ENCODE data around the gene SMCO4.
A peak's percentile ranks its signal among the peaks of the same experiment; 100 is the strongest.
"Not testable (repeated sequence)": the region's sequence is repeated elsewhere in the genome, so short reads cannot be mapped to it uniquely, and the experiment has no call there.

The SMCO4 gene, protein sequence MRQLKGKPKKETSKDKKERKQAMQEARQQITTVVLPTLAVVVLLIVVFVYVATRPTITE

DNA sequence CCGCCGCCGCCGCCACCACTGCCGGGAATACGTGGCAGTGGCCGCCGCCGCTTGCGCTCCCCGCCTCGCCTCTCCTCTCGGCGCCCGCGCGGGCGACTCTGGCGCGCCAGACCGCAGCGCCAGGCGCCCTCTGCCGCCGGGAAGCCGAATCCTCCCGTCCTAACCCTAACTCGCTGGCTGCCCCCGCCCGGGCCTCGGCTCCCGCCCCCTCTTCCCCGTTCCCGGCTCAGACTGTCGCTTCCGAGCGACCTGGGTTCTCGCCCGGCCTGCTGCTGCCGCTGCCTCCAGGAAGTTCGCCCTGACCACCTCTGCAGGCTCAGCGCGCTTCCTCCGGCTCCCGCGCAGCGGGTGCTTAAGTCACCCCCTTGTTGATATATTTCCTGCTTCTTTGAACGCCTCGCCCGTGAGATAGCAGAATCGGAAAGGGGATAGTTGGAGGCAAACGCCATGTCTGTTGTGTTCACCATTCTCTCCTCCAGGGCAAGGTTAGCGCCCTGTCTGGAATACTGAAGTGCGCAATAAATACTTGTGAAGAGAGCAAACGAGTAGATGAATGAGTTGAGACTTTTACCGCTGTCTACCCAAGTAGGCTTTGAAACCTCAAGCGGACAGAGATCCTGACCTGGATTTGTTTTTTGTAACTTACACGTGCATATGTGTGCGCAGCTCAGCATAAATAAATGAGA, at the start of gene SMCO4:
TSS of gene SMCO4 (minus strand) at position 100 of the 686 bp plus-strand sequence. CDS start 64,202 bp downstream, outside the sequence.
- DNase-seq, result peak; percentile 66

DNA sequence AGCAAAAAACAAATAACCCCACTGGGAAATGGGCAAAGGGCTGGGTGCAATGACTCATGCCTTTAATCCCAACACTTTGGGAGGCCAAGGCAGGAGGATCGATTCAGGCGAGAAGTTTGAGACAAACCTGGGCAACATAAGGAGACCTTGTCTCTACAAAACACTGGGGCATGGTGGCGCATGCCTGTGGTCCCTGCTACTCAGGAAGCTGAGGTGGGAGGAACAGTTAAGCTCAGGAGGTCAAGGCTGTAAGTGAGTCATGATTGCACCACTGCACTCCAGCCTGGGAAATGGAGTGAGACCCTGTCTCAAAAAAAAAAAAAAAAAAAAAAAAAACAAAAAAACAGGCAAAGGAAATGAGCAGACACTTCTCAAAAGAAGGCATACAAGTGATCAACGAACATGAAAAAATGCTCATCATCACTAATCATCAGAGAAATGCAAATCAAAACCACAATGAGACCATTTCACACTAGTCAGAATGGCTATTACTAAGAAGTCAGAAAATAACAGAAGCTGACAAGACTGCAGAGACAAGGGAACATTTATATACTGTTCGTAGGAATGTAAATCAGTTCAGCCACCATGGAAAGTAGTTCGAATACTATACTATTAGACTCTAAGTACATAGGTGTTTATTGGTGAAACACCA, 48.2 kb upstream of the SMCO4 start:
- DNase-seq, result no peak

DNA sequence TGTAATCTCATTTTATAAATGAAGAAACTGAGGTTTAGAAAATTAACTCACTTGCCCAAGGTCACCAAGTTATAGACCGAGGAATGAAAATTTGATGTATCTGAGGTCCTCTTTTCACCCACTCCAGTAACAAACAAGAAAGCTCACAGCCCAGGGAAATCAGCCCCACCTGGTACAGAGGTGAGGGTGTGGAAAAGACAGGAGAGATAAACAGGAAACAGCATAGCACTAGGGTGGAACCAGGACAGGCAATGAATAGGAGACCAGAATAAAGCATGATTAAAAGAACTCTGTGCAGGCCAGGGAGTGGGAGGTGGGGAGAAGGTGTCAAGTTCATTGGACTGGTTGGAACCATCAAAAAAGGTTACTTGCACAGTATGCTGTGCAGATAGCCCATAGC, 46.2 kb upstream of the SMCO4 start:
- no peak for DNase-seq

DNA sequence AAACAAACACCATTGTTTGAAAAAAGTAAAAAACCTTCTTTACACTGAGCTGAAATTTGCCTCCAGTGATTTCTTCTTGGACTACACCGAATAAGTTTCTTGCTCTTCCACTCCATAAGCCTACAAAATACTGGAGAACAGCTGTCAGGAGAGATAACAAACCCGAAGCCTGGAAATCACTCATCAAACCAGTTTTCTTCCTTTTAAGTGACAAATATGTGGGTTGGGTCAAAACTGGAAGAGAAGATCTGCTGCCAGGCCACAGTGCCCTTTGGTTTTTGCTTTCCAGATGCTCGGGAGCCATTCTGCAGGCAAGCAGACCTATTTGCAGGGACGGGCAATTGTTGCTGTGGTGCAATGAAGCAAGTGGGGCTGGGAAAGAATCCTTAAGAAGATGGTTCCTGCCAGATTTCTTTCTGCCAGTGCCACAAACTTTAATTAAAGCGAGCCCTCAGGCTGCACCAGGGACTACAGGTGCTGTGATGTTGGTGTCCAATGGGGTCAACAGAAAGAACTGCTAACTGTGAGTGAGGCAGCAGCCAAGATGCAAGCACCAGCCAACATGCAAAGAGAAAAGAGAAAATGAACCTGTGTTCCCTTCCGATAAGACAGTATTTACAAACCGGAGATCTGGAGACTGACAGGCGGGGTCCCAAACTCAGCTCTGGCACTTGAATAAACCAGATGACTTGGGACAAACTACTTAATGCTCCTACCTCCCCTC, 44.8 kb upstream of the SMCO4 start:
- no peak for DNase-seq

DNA sequence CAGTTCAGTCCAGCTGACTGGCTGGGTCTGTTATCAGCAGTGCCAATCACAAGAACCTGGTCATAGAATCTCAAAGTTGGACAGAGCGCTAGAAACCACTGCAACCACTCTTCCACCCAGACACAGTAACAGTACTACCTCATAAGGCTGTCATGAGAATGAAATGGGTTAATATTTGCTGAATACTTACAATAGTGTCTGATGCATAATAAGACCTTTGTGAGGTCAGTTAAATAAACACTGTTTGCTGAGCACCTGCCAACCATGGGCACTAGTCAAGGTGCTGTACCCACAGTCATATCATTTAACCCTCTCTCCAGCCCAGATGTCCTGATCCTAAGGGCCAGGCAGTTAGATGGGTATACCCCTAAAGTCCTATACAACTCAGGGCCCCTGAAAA, 44.2 kb upstream of the SMCO4 start:
- DNase-seq, result not testable (repeated sequence)

DNA sequence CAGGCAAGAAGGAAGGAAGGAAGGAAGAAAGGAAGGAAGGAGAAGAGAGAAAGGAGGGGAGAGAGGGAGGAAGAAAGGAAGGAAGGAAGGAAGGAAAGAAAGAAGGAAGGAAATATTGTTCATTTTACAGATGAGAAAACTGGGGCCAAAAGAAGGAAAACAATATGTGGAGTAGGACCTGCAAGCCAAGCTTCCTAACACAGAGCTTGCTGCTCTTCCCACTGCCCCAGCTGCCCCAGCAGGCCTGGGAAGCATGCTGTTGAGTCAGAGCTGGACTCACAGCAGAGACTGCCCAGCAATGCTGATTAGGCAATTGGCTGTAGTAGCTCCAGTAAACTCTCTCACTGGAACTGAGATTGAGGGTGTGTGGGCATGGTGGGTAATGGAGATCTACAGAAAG, 42.6 kb upstream of the SMCO4 start:
- DNase-seq, result no peak

DNA sequence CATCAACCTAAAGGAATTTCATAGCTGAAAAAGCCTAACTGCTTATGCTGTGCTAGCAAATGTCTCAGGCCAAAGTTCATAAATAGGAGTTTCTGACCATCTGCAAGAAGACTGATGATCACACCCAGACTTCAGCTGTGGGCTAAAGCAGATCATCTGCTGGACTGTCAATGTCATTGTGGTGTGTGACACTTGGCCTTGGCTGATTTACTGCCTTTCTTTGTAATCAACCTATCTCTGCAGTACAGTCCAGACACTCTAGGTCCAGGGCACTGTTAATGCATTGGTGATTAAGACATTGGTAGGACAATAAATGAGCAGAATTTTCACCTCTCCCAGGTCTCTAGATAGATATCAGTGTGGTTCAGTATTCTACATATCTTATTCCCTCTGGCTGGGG, 40.3 kb upstream of the SMCO4 start:
- DNase-seq, result no peak

DNA sequence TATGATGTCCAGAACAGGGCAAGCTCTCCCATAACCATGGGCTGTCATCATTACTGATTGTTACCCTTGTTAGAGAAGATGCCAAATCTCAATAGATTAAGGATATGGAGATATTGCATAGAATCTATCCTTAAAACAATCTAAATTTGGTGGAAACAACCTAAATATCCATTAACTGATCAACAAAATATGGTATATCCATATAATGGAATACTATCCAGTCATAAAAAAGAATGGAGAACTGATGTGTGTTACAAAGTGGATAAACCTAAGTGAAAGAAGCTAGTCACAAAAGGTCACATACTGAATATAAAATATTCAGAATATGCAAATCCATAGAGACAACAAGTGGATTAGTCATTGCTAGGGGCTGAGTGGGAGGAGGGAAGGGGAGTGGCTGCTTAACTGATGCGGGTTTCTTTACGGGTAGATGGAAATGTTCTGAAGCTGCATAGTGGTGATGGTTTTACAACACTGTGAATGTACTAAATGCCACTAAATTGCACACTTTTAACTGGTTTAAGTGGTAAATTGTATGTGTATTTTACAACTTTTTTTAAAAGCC, 36.1 kb upstream of the SMCO4 start:
- DNase-seq, result no peak

DNA sequence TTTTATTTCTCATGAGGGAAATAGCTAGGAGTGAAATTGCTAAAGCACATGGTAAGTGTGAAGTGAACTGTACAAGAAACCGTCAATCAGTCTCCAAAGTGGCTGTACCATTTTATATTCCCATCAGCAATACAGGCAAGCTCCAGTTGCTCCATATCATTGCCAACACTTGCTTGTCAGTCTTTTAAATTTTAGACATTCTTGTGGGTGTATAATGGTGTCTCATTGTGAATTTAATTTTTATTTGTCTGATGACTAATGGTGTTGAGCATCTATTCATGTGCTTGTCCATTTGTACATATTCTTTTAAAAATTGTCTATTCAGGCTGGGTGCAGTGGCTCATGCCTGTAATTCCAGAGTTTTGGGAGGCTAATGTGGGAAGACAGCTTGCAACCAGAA, 34.1 kb upstream of the SMCO4 start:
- DNase-seq, result no peak

DNA sequence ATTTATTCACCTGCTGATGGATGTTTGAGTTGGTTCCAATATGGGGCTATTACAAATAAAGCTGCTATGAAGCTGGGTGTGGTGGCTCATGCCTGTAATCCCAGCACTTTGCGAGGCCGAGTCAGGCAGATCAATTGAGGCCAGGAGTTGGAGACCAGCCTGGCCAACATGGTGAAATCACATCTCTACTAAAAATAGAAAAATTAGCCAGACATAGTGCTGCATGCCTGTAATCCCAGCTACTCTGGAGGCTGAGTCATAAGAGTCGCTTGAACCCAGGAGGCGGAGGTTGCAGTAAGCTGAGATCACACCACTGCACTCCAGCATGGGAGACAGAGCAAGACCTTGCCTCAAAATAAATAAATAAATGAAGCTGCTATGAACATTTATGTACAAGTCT, 33.7 kb upstream of the SMCO4 start:
- not testable (repeated sequence) for DNase-seq

DNA sequence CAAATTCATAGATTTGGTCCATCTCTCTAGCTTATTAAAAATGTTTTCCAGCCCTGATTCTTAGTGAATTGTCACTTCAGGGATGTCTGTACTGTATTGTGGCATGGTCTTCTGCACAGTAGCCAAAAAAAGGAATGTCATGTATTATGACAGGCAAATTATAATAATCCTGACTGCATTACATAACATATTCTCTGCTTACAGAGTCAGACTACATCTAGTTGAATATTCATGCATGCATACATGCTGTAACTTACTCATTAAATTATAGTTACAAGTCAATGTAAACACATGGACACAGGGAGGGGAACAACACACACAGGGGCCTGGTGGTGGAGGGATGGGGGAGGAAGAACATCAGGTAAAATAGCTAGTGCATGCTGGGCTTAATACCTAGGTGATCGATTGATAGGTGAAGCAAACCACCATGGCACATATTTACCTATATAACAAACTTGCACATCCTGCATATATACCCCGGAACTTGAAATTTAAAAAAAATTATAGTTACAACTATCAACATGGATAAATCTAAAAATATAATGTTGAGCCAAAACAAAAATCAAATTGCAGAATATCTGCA, 31.5 kb upstream of the SMCO4 start:
- no peak for DNase-seq

DNA sequence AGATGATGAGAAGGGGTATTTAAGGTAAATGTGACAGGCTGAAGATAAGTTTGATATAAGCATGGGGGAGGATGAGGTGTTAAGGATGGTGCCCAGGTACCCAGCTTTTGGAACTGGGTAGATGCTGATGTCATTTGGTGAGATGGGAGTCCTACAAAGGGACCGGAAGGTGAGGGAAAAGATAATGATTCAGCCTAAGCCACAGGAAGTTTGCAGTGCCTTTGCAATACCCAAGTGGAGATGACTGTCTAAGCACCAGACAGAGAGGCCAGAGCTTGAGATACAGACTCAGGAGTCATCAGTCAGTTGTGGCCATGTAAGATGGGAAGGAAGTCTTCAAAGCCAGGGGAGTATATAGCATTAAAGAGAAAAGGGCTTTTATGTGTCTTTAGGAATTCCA, 30.0 kb upstream of the SMCO4 start:
- DNase-seq, result no peak

DNA sequence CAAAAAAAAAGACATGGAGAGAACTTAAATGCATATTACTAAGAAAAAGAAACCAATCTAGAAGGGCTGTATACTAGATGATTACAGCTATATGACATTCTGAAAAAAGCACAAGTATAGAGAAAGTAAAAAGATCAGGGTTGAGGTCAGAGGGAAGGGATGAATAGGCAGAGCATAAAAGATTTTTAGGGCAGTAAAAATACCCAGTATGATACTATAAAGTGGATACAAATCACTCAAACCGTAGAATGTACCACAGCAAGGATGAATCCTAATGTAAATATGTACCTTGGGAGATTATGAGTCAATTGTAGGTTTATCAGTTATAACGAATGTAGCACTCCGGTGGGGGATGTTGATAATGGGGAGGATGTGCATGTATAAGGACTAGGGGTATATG, 29.4 kb upstream of the SMCO4 start:
- DNase-seq, result no peak

DNA sequence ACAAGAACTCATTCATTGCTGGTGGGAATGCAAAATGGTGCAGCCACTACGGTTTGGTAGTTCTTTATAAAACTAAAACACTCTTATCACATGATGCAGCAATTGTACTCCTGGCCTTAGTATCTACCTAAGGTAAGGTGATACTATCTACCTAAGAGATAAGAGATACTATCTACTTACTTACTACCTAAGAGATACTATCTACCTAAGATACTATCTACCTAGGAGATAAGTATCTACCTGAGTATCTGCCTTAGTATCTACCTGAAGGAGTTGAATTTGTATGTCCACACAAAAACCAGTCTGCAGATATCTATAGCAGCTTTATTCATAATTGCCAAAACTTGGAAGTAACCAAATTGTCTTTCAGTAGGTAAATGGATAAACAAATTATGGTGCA, 29.0 kb upstream of the SMCO4 start:
- DNase-seq, result no peak

DNA sequence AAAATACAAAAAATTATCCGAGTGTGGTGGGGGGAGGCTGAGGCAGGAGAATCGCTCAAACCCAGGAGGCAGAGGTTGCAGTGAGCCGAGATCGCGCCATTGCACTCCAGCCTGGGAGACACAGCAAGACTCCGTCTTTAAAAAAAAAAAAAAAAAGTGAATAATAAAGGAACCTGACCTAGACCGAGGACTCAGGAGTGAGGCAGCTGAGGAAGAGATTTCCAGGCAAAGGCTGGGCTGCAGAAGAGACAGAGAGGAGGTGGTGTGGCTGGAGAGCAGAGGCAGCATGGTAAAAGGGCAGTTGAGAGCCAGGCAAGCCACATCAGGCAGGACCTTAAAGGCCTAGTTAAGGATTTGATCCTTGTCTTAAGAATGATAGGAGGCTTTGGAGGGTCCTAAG, 28.4 kb upstream of the SMCO4 start:
- DNase-seq, result no peak

DNA sequence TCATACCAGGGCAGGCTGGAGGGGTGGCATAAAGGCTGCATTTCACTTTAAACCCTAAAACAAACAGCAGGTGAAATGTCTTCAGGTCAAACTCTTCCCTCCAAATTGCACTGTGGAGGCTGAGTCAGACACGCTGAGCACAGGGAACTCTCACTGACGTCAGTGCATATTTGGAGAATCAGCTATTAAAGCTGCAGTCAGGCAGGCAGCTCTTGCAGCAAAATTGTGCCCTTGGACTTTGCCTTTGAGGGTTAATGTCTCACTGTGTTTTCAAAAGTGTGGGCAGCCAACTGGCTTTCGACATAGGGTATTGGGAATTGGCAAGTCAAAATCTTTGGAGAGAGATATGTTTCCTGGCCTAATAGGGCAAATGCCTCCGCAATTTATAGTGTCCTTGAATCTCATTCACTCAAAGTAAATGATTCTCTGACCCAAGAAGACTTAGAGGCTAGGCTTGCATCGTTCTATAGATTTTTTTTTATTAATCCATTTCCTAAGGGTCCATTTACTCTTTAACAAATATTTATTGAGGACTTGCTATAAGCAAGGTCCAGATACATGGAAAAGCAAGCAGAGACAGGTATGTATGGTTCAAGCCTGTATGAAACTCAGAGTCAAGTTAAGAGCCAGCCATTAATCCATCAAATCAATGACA, 27.7 kb upstream of the SMCO4 start:
- no peak for DNase-seq

DNA sequence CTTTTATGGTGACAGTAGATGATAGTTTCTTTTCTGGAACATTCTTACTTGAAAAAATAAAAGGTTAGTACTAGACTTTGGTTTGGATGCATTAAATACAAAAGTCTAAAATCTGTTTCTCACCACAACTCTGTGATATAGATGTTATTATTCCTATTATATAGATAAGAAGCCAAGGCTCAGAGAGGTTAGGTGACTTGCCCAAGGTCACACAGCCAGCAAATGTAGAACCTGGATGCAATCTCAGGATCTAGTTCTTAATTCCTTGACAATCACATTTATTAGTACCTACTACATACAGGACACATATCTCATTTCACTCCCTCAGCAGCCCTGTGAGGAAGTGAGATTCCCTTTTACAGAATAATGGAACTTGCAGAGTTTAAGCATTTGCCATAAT, 26.3 kb upstream of the SMCO4 start:
- no peak for DNase-seq

DNA sequence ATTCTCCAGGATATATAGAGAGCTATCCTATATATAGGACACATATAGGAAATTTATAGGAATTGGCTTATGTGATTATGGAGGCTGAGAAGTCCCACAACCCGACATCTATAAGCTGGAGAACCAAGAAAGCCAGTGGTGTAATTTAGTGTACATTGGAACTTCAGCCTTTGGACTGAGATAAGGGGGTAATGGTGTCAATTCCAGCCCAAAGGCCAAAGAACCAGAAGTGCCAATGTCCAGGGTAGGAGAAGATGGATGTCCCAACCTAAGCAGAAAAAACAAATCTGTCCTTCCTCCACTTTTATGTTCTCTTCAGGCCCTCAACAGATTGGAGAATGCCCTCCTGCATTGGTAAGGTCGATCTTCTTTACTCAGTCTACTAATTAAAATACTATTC, 25.5 kb upstream of the SMCO4 start:
- no peak for DNase-seq

DNA sequence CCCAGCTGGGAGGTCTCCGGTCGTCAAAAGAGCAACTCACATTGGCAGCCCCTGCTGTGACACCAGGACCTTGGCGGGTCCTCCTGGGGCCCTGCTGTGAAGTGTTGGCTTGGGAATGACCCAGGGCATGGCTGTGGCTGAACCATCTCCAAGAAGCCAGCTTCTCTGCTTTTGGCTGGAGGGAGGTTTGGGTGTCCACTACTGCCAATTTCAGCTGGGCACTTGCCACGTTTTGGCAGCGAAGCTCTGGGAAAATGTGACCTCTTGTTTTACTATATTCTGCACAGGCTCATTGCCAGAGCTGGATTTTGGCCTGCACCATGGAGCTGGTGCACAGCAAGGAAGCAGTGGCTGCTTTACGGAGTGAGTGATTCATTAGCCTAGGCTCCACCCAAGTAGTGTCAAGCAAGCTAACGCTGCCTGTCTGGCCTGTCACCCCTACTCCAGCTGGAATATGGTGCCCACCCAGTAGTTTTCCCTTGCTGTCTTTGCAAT, 24.3 kb upstream of the SMCO4 start:
- no peak for DNase-seq

DNA sequence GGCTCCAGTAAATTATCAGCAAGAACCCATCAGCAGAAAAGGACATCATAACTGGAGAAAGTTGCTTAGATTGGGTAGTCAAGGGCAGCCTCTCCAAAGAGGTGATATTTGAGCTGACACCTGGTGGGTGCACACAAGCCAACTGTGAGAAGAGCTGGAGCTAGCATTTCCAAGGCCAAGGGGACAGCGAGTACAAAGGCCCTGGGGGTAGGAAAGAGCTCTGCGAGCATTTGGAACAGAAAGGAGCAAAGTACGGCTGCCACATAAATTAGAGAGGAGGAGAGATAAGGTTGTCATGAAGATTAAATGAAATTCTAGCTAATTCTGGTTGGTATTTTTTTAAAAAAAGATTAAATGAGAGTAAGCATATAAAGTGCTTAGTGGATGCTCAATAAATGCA, 21.7 kb upstream of the SMCO4 start:
- DNase-seq, result no peak

DNA sequence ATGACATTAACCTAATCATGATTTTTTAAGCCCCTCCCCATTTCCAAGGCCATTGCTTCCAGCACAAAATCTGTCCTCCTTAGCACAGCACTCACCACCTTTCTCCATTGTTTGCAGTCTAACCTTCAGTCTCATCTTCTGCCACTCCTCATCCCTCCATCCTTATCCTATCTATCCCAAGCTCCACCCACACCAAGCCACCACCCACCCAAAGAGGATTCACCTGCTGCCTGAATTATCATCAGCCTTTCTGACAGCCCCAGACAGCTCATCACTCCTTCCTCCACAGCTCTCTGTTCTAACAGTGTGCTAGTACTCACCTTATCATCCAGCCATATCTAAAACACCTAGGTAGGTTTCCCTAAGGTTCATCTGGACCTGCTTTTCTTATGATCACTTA, 20.7 kb upstream of the SMCO4 start:
- no peak for DNase-seq

DNA sequence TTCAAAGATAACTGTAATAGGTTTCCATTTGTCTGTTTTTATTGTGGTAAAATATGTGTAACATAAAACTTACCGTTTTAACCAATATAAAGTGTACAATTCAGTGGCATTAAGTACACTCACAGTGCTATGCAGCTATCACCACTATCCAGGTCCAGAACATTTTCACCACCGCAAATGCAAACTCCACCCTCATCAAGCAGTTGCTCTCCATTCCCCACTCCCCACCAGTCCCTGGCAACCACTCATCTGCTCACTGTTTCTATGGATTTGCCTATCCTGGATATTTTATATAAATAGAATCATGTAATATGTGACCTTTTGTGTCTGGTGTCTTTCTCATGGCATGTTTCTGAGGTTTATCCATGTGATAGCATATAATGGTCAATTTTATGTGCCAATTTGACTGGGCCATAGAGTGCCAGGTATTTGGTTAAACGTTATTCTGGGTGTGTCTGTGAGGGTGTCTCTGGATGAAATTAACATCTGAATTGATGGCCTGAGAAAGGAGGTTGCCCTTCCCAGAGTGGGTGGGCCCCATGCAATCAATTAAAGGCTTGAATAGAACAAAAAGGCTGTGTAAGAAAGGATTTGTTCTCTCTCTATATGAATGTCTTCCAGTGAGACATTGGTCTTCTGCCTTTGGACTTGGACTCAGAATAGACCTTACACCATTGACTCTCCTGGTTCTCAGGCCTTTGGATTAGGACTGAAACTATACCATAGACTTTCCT, 17.2 kb upstream of the SMCO4 start:
- DNase-seq, result no peak
